Ovary (tissue), 9 donors: Measurements from ENCODE around the gene PRKCSH. TPM values are rescaled to one million over a fixed set of nuclear protein-coding genes. Genes with fewer than 3 reads are reported as not detected.

ENCODE experiments used
- DNase-seq, 5 donors: peaks; one replicate each; pipeline ENCODE4 v3.0.0-alpha.2; 2019 to 2020
- H3K27ac ChIP-seq, 2 donors: fragments of 200-600 bp; one replicate each; pipeline versions ENCODE4 v1.5.1 to v1.8.0; 2019 to 2022
- H3K27me3 ChIP-seq: fragments of 200-600 bp; one replicate; pipeline ENCODE4 v1.8.0; 2022
- H3K36me3 ChIP-seq: fragments of 200-600 bp; sonication (generic); one replicate; pipeline ENCODE4 v1.5.1; 2019
- H3K4me1 ChIP-seq: one replicate; pipeline ENCODE4 v1.8.1; 2013; ENCODE audit warnings: mild to moderate bottlenecking, moderate library complexity; ENCODE audit not compliant: insufficient read depth
- H3K4me3 ChIP-seq: fragments of 200-600 bp; sonication (generic); one replicate; pipeline ENCODE4 v1.5.1; 2017
- H3K9me3 ChIP-seq, 2 donors: fragments of 200-600 bp in 1 of 2; sonication (generic) in 1 of 2; one replicate each; pipeline versions ENCODE4 v1.5.1 to v1.8.1; 2013 to 2019; ENCODE audit warnings: mild to moderate bottlenecking in 1 of 2, moderate library complexity in 1 of 2
- EP300 ChIP-seq: sonication (generic); formaldehyde crosslinking; IDR thresholded peaks from one replicate; pipeline ENCODE4 v1.6.1; 2017; ENCODE audit warnings: antibody characterized with exemption
- POLR2A ChIP-seq: fragments of 450-650 bp; IDR thresholded peaks from one replicate; pipeline ENCODE4 v1.6.1; 2017; ENCODE audit warnings: antibody characterized with exemption, mild to moderate bottlenecking, moderate library complexity
- WGBS, 3 donors: extraction: QIAGEN DNeasy Blood & Tissue Kit in 1 of 3; methylation state at CpG; one replicate each; pipeline versions ENCODE4 v1.1.5 to v1.1.7; 2013 to 2017; 5-methylcytosine and 5-hydroxymethylcytosine counted together
- intact Hi-C, 4 donors: fragments of 100-400 bp; cut with DNase I; formaldehyde crosslinking; loops; one replicate each; pipeline versions ENCODE4 v1.11.0 to v1.15.1; 2022 to 2023
- polyA plus RNA-seq, 2 donors: library from polyadenylated mRNA; stranded (reverse); fragments of 200-250 nt in 1 of 2; fragments of 350-450 nt in 1 of 2; fragmentation: Illumina TruSeq in 1 of 2; extraction: RNeasy Lipid Tissue Mini Kit (QIAGEN cat#74804) in 1 of 2; gene quantifications; one replicate each; pipeline ENCODE4 v1.2.3, GENCODE V29; 2013 to 2014
- total RNA-seq, 7 donors: library from RNA; depleted of rRNA in 2 of 7; stranded (reverse); fragments of >200 nt in 2 of 7; fragmentation: NEBNext Ultra II Directional in 3 of 7; extraction: Animal tissue kit (Norgen Biotek cat#: 25700) in 3 of 7; gene quantifications; one replicate each; pipeline versions ENCODE4 v1.1.0 to v1.2.4, GENCODE V29; 2016 to 2023
- TF ChIP-seq, protein P1 (sequence below), 3 donors: fragments of 450-650 bp in 2 of 3; fragments of 200-600 bp in 1 of 3; IDR thresholded peaks; one replicate each; pipeline versions ENCODE4 v1.5.1 to v1.8.0; 2016 to 2022; ENCODE audit warnings: antibody characterized with exemption in 3 of 3, mild to moderate bottlenecking in 1 of 3
- donor health status: DM: no; HTN: no; CAD: no; lungs with moderate emphysema.
- donor health status: DM: no; HTN: no; CAD: no.
- donor health status: Bipolar disorder and iron deficiency.
- donor health status: DM: yes; HTN: yes; CAD: no.
- donor health status: DM: no; HTN: no; CAD: no.
- donor health status: DM: yes; HTN: yes; CAD: no.

PRKCSH gene
- total and polyA plus RNA-seq, 9 donors: 76.5 to 338 (median 270) TPM

DNA sequence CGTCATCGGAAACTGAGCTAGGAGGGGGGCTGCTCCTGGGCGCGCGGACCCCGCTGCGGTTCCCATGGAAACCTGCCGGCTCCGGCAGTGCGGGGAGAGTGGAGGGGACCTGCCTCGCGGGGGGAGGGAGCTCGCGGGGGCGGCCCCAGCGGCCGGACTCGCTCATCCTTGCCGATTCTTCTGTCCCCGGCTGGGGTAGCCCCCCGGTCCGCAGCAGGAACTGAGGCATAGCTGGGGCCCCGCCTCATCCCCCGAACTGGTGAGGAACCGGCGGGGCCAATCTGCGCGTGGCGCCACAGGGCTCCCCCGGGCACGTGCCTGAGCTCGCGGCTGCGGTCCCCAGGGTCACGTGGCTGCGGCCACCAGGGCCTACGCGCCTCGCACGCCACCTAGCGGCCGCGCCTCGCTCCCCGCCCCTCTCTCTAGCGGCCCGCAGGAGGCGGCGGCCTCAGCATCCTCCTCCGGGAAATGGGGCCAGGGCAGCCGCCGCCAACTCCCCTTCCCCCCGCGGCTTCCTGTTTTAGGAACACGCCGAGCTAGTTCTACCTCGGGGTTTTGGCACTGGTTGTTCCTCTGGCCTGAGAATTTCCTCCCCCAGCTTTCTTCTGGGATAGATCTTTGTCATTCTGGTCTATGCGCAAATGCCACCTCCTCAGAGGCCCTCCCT lies 47.1 kb downstream of the PRKCSH start:
- no peaks in the 10 kb centered on the region for H3K36me3 ChIP-seq
- H3K27me3 ChIP-seq: peaks cover 11% of the 10 kb centered on the region
- TF ChIP-seq, protein P1, sequence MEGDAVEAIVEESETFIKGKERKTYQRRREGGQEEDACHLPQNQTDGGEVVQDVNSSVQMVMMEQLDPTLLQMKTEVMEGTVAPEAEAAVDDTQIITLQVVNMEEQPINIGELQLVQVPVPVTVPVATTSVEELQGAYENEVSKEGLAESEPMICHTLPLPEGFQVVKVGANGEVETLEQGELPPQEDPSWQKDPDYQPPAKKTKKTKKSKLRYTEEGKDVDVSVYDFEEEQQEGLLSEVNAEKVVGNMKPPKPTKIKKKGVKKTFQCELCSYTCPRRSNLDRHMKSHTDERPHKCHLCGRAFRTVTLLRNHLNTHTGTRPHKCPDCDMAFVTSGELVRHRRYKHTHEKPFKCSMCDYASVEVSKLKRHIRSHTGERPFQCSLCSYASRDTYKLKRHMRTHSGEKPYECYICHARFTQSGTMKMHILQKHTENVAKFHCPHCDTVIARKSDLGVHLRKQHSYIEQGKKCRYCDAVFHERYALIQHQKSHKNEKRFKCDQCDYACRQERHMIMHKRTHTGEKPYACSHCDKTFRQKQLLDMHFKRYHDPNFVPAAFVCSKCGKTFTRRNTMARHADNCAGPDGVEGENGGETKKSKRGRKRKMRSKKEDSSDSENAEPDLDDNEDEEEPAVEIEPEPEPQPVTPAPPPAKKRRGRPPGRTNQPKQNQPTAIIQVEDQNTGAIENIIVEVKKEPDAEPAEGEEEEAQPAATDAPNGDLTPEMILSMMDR (IDR thresholded peaks at IDR 0.05): peak; percentile 81 to 97 (median 94)
- no peak for TF ChIP-seq POLR2A
- peak; percentile 67 to 85 (median 75) for DNase-seq
- H3K4me1 ChIP-seq: peaks cover 11% of the 10 kb centered on the region
- H3K27ac ChIP-seq: no peak overlapping the region
- intact Hi-C loops: loop anchor here in 3 of 4 donors (2.0 to 10.0 kb wide), 3 partner anchors 98 to 188 kb away; partner anchors contain the start of genes EPOR (in 1 of the 3) and TSPAN16 (in 1 of the 3)
- no peaks in the 10 kb centered on the region for H3K9me3 ChIP-seq
- WGBS, 3 donors: 2% methylated on average over 39 to 58 of the region's 58 CpGs
- no peak overlapping the region for H3K4me3 ChIP-seq

DNA sequence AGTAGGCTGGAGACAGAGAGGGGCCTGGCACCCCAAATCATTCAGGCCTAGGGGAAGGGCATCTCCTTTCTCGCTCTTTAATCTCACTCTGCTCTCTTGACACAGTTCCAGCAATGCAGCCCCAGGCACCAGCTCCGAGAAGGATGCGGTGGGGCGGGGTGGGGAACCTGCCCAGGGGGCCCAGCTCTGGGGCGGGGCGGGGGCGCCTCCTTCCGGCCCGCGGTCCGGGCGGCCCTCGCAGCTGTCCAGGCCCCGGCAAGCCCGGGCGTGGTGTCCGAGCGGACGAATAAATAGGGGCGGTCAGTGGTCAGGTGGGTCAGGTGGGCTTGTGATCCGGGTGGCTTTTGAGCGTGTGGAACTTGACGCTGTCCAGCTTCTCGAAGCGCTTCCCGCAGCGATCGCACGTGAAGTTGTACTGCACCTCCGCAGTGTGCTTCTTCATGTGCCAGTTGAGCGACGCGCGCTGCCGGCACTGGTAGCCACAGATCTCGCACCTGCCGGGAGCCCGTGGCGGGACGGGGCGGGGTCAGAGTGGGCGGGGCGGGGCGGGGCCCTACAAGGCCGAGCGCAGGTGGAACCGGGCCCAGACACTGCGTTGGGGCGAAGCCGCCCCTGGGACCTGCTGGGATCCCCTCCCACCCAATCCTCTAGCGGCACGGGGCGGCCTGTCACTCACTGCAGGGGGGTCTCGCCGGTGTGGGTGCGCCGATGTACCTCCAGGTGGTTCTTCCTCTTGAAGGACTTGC lies 48.1 kb downstream of the PRKCSH start:
- TF ChIP-seq POLR2A: no peak
- TF ChIP-seq, protein P1 (IDR thresholded peaks at IDR 0.05): no peak
- no peak for TF ChIP-seq EP300
- no peaks in the 10 kb centered on the region for H3K36me3 ChIP-seq
- peaks cover 11% of the 10 kb centered on the region for H3K27me3 ChIP-seq
- H3K4me1 ChIP-seq: peaks cover 11% of the 10 kb centered on the region
- WGBS, 3 donors: 71 to 75% (median 74%) methylated on average over 46 to 57 of the region's 57 CpGs
- H3K27ac ChIP-seq: no peak overlapping the region
- intact Hi-C loops: loop anchor here in 3 of 4 donors (2.0 to 10.0 kb wide), 3 partner anchors 99 to 189 kb away; partner anchors contain the start of genes EPOR (in 1 of the 3) and TSPAN16 (in 1 of the 3)
- no peak for DNase-seq
- no peaks in the 10 kb centered on the region for H3K9me3 ChIP-seq
- no peak overlapping the region for H3K4me3 ChIP-seq

DNA sequence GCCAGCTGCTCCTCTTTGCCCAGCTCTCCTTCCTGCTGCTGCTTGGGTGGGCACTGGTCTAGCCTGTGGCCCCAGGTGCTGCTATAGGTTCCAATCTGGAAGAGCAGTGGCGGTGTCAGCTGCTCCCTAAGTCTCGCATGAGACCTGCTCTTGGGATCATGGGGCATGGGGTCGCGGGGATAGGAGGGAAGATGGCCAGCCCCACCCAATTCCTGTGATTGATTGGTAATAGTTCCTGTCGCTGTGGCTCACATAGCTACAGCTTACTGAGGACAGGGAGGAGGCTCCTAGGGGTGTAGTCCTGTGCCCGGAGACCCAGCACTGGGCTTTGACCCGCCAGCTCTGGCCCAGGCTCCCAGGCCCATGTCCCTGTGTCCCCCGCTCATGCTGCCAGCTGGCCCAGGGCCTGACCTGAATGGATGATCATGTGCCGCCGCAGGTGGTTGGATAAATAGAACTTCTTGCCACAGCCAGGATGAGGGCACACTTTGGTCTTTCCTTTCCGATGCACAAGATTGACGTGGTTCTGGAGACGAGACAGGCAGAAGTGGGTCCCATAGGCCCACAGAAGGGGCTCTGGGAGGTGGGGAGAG lies 49.9 kb downstream of the PRKCSH start:
- no peaks in the 10 kb centered on the region for H3K36me3 ChIP-seq
- H3K27me3 ChIP-seq: peaks cover 8% of the 10 kb centered on the region
- intact Hi-C loops: loop anchor here in 2 of 4 donors (10.0 kb wide), 2 partner anchors 101 to 191 kb away; partner anchors contain the start of genes EPOR (in 1 of the 2) and TSPAN16 (in 1 of the 2)
- peaks cover 6% of the 10 kb centered on the region for H3K4me1 ChIP-seq
- no peak for DNase-seq
- TF ChIP-seq EP300 (no peak), POLR2A (no peak)
- TF ChIP-seq, protein P1 (IDR thresholded peaks at IDR 0.05): no peak
- no peak overlapping the region for H3K4me3 ChIP-seq
- H3K9me3 ChIP-seq: no peaks in the 10 kb centered on the region
- 91 to 92% (median 92%) methylated on average over 13 of the region's 13 CpGs for WGBS, 3 donors
- no peak overlapping the region for H3K27ac ChIP-seq
